ENCODE results near the gene RARRES2. TPM values are rescaled to one million over a fixed set of nuclear protein-coding genes. Genes with fewer than 3 reads are reported as not detected.
A peak's percentile ranks its signal among the peaks of the same experiment; 100 is the strongest.
"Not testable (repeated sequence)": the region's sequence is repeated elsewhere in the genome, so short reads cannot be mapped to it uniquely, and the experiment has no call there.

RARRES2 gene
- total RNA-seq, 2 donors from 2014 or later: 245 to 400 TPM

DNA sequence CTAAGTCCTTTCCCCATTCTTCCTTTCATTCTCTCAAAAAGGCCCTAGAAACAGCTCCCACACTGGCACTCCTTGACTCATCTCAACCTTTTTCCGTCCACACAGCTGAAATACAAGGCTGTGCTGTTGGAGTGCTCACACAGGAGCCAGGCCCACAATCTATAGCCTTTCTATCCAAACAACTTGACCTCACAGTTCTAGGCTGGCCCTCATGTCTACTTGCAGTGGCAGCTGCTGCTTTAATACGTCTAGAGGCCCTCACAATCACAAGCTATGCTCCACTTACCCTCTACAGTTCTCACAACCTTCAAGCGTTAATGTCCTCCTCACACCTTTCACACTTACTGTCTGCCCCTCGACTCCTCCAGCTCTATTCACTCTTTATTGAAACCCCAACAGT is 30.3 kb downstream of the RARRES2 start:
- TF ChIP-seq POLR2A (IDR thresholded peaks at IDR 0.05): no peak
- TF ChIP-seq, protein P1, sequence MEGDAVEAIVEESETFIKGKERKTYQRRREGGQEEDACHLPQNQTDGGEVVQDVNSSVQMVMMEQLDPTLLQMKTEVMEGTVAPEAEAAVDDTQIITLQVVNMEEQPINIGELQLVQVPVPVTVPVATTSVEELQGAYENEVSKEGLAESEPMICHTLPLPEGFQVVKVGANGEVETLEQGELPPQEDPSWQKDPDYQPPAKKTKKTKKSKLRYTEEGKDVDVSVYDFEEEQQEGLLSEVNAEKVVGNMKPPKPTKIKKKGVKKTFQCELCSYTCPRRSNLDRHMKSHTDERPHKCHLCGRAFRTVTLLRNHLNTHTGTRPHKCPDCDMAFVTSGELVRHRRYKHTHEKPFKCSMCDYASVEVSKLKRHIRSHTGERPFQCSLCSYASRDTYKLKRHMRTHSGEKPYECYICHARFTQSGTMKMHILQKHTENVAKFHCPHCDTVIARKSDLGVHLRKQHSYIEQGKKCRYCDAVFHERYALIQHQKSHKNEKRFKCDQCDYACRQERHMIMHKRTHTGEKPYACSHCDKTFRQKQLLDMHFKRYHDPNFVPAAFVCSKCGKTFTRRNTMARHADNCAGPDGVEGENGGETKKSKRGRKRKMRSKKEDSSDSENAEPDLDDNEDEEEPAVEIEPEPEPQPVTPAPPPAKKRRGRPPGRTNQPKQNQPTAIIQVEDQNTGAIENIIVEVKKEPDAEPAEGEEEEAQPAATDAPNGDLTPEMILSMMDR (IDR thresholded peaks at IDR 0.05): no peak

GRCh38 chr7:150308575-150308974 is 32.9 kb downstream of the RARRES2 start:
- peaks cover 77% of the 10 kb centered on the region for H3K4me1 ChIP-seq
- intact Hi-C loops (cut with DNase I): no loop called here
- no peaks in the 10 kb centered on the region for H3K9me3 ChIP-seq
- H3K4me3 ChIP-seq: no peak overlapping the region
- H3K36me3 ChIP-seq (replicated peaks in 1 of 2; ENCODE audit: insufficient read depth in 1 of 2, low read depth in 2 of 2): no peaks in the 10 kb centered on the region
- no peak for DNase-seq
- ATAC-seq: no peak
- no peaks in the 10 kb centered on the region for H3K27me3 ChIP-seq
- H3K27ac ChIP-seq: no peak overlapping the region
- TF ChIP-seq POLR2A (IDR thresholded peaks at IDR 0.05): no peak
- TF ChIP-seq, protein P1 (IDR thresholded peaks at IDR 0.05): no peak

More for the DNA sequence above, 30.3 kb downstream of the RARRES2 start:
- no peaks in the 10 kb centered on the region for H3K9me3 ChIP-seq
- WGBS, 2 donors: 81 to 86% methylated on average over 4 of the region's 4 CpGs
- ATAC-seq (no peak), DNase-seq (no peak)
- H3K4me1 ChIP-seq: peaks cover 82% of the 10 kb centered on the region
- intact Hi-C loops (cut with DNase I): no loop called here
- H3K27ac ChIP-seq: no peak overlapping the region
- no peaks in the 10 kb centered on the region for H3K27me3 ChIP-seq
- no peaks in the 10 kb centered on the region for H3K36me3 ChIP-seq (replicated peaks in 1 of 2; ENCODE audit: insufficient read depth in 1 of 2, low read depth in 2 of 2)
- no peak overlapping the region for H3K4me3 ChIP-seq

DNA sequence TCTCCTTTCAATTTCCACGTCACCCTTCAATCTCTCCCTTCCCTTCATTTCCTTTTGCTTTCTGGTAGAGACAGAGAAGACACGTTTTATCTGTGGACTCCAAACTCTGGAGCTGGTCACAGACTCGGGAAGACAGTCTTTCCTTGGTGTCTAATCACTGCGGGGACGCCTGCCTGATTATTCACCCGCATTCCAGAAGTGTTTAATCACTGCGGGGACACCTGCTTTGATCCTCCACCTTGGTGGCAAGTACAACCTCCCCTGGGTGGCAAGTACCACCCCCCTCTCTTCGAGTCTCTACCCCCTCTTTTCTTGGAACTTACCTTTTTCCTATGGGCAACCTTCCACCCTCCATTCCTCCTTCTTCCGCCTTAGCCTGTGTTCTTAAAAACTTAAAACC is 33.5 kb downstream of the RARRES2 start:
- intact Hi-C loops (cut with DNase I): no loop called here
- TF ChIP-seq, protein P1 (IDR thresholded peaks at IDR 0.05): no peak
- no peak for TF ChIP-seq POLR2A (IDR thresholded peaks at IDR 0.05)
- H3K36me3 ChIP-seq (replicated peaks in 1 of 2; ENCODE audit: insufficient read depth in 1 of 2, low read depth in 2 of 2): no peaks in the 10 kb centered on the region
- H3K4me3 ChIP-seq: no peak overlapping the region
- H3K9me3 ChIP-seq: no peaks in the 10 kb centered on the region
- H3K27me3 ChIP-seq: no peaks in the 10 kb centered on the region
- DNase-seq (no peak), ATAC-seq (no peak)
- 81 to 83% methylated on average over 9 of the region's 9 CpGs for WGBS, 2 donors
- H3K27ac ChIP-seq: no peak overlapping the region
- H3K4me1 ChIP-seq: peaks cover 73% of the 10 kb centered on the region

DNA sequence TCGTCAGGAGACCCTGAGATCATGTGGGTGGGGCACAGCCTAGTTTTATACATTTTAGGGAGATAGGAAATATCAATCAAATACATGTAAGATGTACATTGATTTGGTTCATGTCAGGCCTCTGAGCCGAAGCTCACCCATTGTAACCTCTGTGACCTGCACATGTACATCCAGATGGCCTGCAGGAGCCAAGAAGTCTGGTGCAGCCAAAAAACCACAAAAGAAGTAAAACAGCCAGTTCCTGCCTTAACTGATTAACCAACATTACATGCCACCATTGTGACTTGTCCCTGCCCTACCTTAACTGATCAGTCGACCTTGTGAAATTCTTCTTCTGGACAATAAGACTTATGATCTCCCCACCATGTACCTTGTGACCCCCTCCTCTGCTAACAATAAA is 34.3 kb downstream of the RARRES2 start:
- no peaks in the 10 kb centered on the region for H3K27me3 ChIP-seq
- WGBS, 2 donors: 74 to 87% methylated on average over 3 of the region's 3 CpGs
- TF ChIP-seq POLR2A (IDR thresholded peaks at IDR 0.05): no peak
- TF ChIP-seq, protein P1 (IDR thresholded peaks at IDR 0.05): no peak

DNA sequence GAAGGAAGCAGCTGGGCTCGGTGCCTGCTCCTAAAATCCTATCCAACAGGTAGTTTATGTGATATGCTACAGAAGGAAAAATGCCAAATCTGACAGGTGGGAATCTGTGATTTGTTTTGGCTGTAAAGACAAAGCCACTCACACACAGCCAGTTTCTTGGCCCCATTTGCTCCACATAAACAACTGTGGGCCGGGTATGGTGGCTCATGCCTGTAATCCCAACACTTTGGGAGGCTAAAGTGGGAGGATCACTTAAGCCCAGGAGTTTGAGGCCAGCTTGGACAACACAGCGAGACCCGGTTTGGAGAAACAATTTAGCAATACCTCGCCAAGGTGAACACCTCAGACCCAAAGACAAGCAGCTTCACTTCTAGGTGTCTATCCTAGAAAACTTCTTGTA is 35.1 kb downstream of the RARRES2 start:
- H3K4me3 ChIP-seq: not testable (repeated sequence)

More for the DNA sequence above, 34.3 kb downstream of the RARRES2 start:
- no peaks in the 10 kb centered on the region for H3K36me3 ChIP-seq (replicated peaks in 1 of 2; ENCODE audit: insufficient read depth in 1 of 2, low read depth in 2 of 2)
- peaks cover 68% of the 10 kb centered on the region for H3K4me1 ChIP-seq
- ATAC-seq (no peak), DNase-seq (no peak)
- intact Hi-C loops (cut with DNase I): no loop called here
- no peak overlapping the region for H3K4me3 ChIP-seq
- H3K9me3 ChIP-seq: no peaks in the 10 kb centered on the region
- H3K27ac ChIP-seq: no peak overlapping the region

DNA sequence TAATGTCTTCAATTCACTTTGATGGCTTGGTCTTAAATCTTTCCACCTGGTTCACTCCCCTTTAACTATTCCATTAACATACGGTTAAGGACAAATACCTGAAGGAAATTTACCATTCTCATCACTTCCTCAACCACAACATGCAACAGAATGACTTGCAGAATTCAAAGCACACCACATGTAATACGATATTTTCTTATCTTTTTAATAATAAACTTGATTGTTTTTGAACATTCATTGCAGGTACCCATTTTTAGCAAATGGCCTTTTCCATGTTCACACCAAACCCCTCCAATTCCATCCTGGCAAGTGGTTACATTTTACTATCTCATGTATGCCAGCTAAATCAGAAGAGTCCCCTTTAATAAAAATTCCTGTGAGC is 35.5 kb downstream of the RARRES2 start:
- H3K36me3 ChIP-seq (replicated peaks in 1 of 2; ENCODE audit: insufficient read depth in 1 of 2, low read depth in 2 of 2); intact Hi-C loops (cut with DNase I); H3K9me3 ChIP-seq; DNase-seq; H3K4me3 ChIP-seq; H3K27me3 ChIP-seq: not testable (repeated sequence)
- H3K27ac ChIP-seq: peak overlapping the region in 2 of 4 donors; percentile 29 to 60
- WGBS, 2 donors: 14 to 17% methylated on average over 2 of the region's 2 CpGs
- H3K4me1 ChIP-seq: peaks cover 56% of the 10 kb centered on the region
- peak; percentile 54 for ATAC-seq

More for the DNA sequence above, 35.1 kb downstream of the RARRES2 start:
- Histone ChIP-seq H3K4me1 (peaks cover 60% of the 10 kb centered on the region), H3K27ac (peak overlapping the region in 3 of 4 donors; percentile 22 to 60 (median 57))
- H3K36me3 ChIP-seq (replicated peaks in 1 of 2; ENCODE audit: insufficient read depth in 1 of 2, low read depth in 2 of 2); DNase-seq; H3K9me3 ChIP-seq; H3K27me3 ChIP-seq; ATAC-seq; intact Hi-C loops (cut with DNase I): not testable (repeated sequence)
- WGBS, 2 donors: 53 to 55% methylated on average over 5 of the region's 5 CpGs

DNA sequence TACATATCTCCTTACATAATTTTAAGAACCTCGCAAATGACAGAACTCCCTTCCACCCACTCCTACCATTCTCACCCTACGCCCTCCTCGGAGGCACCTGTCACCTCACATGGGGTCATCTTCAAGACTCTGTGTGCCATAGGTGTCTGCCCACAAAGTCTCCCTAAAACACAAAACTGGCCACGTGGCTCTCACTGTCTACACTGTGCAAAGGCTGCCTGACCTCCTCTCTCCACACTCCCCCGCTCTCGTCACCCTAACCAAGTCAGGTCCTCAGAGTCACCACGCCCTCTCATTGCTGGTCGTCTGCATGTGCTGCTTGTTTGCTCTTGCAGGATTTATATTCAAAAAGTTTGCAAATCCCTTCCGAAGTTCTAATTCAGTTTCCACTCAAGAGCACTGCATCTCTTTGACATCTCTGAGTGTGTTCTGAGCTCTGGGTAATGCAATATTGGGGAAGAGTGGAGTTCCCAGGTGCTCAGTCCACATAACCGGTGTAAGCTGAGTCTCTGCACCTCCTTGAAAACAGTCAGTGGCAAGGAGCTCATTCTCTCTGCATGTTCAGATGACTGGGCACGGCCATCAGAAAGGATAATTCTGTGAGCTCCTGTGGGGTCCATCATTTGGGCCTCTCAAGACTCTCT is 36.0 kb downstream of the RARRES2 start:
- H3K4me1 ChIP-seq: peaks cover 50% of the 10 kb centered on the region
- H3K9me3 ChIP-seq; H3K27me3 ChIP-seq; intact Hi-C loops (cut with DNase I); DNase-seq; H3K4me3 ChIP-seq; H3K36me3 ChIP-seq (replicated peaks in 1 of 2; ENCODE audit: insufficient read depth in 1 of 2, low read depth in 2 of 2): not testable (repeated sequence)
- H3K27ac ChIP-seq: peak overlapping the region in 2 of 4 donors; percentile 29 to 60
- WGBS, 2 donors: 80 to 83% methylated on average over 11 of the region's 11 CpGs
- peak; percentile 3 for ATAC-seq

DNA sequence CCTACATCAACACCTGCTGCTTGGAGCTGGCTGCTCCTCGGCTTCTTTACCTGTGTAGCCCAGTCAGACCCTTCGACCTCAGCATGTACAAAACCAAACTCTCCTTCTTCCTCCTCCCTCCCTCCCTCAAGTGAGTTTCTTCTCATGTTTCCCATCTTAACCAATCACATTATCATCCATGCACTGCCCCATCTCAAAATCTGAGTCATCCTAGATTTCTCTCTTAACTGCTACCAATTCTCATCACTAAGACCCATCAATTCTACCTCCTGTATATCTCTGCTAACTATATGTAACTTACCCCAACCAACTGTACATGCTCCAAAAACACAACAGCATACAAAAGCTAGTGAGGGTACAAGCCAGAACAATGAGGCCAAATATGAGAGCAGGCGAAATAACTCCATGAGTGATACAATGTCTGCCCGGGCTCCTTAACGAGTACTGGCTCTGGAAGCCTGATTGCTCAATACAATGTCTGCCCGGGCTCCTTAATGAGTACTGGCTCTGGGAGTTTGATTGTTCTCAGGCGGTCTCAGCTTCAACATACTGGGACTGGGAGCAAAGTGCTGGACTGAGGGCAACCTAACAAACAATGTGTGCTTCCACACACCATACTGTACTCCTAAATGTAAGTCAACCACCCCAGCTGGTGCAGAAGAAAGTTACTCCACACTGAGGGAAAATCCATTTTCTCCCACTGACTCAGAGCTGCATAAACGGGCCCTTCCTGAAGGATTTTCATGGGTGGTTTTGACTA is 36.8 kb downstream of the RARRES2 start:
- H3K27me3 ChIP-seq; DNase-seq; H3K4me3 ChIP-seq; H3K36me3 ChIP-seq (replicated peaks in 1 of 2; ENCODE audit: insufficient read depth in 1 of 2, low read depth in 2 of 2); H3K9me3 ChIP-seq; intact Hi-C loops (cut with DNase I): not testable (repeated sequence)
- Histone ChIP-seq H3K27ac (peak overlapping the region in 2 of 4 donors; percentile 6 to 29), H3K4me1 (peaks cover 46% of the 10 kb centered on the region)
- peak; percentile 71 for ATAC-seq
- WGBS, 2 donors: 37 to 64% methylated on average over 3 to 6 of the region's 8 CpGs
